Measurements from ENCODE around the gene EDEM3. TPM values are rescaled to one million over a fixed set of nuclear protein-coding genes. Genes with fewer than 3 reads are reported as not detected.

The EDEM3 gene
- total RNA-seq, 1 experiment from 2014 or later, result 14.5 TPM

Other genes starting within 250 kb of the EDEM3 start
- gene NIBAN1, start 219.7 kb upstream of the EDEM3 start, total RNA-seq (2014; rRNA removed; shearing (Covaris generic)), result 3.6 and 3.8 TPM in 2 replicates